VCaP (cell line): ENCODE measurements around the gene UMAD1.

Source experiments
- H3K27ac ChIP-seq: fragments of 450-650 bp; 2 replicates; pipeline ENCODE4 v1.5.1; 2017
- TF ChIP-seq, protein P1 (sequence below): fragments of 450-650 bp; conservative IDR thresholded peaks from 2 replicates; pipeline ENCODE4 v1.5.1; 2017; ENCODE audit warnings: mild to moderate bottlenecking, moderate library complexity

The UMAD1 gene

DNA sequence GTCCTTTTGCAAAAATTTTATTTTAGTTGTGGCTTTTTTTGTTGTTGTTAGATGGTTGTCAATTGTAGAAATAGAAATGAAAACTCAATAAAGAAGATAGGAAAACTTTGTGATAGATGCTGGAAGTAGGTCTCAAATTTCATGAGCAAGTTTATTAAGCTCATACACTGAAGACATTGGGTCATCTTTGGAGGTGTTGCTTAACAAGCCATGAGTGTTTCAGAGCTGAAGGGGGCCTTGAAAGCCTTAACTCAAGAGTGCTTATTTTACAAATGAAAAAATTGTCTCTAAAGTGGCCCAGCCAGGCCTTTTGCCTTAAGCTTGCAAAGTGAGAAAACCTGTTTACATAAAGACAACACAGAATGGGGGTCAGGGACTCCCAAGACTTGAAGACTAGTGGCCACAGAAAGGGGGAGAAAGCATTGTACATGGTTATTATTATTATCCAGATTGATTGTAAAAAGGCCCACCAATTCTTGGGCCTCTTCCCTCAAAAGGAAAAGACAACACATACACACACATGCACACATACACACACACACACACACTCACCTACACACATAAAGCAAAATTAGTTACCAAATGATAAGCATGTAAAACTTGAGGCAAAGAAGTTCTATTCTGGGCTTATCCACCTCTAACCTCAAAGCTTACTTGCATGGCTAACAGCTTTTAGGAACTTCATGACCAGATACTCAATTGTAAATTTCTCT lies 278.3 kb downstream of the UMAD1 start:
- TF ChIP-seq, protein P1, sequence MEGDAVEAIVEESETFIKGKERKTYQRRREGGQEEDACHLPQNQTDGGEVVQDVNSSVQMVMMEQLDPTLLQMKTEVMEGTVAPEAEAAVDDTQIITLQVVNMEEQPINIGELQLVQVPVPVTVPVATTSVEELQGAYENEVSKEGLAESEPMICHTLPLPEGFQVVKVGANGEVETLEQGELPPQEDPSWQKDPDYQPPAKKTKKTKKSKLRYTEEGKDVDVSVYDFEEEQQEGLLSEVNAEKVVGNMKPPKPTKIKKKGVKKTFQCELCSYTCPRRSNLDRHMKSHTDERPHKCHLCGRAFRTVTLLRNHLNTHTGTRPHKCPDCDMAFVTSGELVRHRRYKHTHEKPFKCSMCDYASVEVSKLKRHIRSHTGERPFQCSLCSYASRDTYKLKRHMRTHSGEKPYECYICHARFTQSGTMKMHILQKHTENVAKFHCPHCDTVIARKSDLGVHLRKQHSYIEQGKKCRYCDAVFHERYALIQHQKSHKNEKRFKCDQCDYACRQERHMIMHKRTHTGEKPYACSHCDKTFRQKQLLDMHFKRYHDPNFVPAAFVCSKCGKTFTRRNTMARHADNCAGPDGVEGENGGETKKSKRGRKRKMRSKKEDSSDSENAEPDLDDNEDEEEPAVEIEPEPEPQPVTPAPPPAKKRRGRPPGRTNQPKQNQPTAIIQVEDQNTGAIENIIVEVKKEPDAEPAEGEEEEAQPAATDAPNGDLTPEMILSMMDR, result no peak
- H3K27ac ChIP-seq, result no peak overlapping the region

DNA sequence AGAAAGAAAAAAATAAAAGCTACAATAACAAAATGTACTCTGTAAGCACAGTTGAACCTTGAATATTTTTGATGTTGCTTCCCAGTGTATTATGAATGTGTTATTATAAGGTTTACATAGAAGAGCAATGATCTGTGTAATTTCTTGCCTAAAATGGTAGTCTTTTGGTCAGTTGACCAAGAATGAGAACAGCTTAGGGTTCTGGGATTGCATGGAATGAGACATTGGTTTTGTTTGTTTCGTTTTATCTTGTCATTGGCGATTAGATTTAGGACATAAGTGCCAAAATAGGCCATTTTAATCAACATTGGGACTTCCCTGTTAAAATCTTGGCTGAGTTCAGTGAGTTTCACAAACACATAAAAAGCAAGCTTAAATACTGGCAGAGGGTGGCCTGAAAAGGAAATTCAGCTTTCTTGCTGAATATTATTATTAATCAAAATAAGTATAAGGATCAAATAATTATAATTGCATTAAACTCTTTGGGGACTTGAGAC lies 278.9 kb downstream of the UMAD1 start:
- TF ChIP-seq, protein P1, result no peak
- H3K27ac ChIP-seq, result no peak overlapping the region

DNA sequence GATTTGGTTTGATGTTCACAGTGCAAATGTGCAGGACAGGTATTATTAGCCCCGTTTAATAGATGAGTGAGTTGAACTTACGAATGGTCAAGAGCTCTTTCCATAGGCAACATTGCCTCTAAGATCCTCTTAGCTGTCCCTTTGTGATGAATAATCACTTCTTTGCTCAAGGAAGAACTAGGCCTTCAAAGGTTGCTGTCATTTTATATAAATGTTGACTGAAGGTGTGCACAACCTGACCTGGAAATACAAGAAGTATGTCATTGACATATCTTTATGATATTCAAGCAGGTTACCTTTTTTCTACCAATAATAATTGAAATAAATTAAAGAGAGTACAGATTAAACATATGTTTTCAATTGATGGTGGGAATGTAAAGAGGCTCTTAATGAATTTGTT lies 279.5 kb downstream of the UMAD1 start:
- TF ChIP-seq, protein P1, result no peak
- H3K27ac ChIP-seq, result no peak overlapping the region

DNA sequence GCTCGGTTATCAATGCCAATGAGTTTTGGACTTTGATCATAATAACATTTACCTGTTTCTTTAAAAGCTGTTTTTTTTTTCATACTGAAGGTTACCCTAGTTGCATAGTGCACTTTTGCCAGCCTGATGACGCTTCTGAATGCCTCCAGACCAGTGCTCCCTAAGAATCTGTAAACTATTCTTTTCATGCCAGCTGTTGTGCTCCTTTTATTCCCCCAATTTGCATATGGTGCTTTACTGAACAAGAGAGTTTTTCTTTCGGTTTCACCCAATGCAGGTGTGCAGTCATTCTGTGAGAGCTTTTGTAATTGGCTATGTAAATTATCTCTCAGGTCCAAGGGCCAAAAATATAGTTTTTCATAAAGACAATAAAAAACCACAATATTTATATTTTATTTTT lies 279.9 kb downstream of the UMAD1 start:
- H3K27ac ChIP-seq, result no peak overlapping the region
- TF ChIP-seq, protein P1, result no peak

DNA sequence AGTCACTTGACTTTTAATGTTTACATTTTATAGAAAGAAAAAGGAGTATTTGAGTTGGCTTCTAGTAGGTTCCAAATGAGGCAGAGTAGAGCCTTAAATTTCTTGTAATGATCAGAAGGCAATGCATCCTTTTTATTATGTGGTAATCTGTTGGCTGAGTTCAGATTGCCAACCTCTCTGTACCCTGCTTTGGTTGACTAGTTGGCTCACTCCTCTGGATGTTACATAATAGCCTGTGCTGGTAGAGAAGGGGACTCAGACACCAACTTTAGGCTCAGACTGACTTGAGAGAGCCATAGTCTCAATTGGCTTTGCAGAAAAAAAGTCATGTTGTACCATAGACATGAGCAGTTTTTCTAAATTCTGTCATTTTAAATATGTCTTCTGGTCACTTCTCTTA lies 281.3 kb downstream of the UMAD1 start:
- peak overlapping the region; percentile 52 for H3K27ac ChIP-seq
- TF ChIP-seq, protein P1, result no peak

DNA sequence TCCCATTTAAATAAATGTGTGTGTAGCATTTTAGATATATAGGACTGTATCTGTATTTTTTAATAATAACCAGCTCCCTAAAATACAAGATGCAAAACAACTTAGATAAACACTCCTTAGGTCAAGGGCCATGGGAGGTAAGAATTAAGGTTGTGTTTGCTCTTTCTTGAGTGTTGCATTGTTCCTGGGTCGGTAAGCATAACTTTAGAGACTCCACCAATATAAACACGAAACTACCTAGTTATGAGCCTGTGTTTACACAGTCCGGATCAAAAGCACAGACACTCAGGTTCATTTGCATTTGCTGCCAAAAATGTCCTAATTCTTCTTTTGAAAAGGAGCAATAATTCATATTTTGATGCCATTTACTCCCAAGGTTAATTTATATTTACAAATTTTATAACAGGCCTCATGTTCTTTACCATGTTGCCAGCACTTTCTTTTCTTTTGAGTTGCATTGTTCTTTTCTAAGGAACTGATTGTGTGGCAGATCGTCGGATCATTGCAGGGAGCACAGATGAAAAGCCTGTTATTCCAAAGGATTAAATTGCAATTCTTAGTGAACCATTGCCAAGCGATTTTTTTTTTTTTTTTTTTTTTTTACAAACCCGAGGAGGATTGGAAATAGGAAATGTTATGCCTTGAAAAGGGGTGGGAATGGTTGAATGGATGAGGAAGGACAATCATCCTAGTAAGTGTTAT lies 282.3 kb downstream of the UMAD1 start:
- TF ChIP-seq, protein P1, result no peak
- peak overlapping the region; percentile 52 for H3K27ac ChIP-seq

DNA sequence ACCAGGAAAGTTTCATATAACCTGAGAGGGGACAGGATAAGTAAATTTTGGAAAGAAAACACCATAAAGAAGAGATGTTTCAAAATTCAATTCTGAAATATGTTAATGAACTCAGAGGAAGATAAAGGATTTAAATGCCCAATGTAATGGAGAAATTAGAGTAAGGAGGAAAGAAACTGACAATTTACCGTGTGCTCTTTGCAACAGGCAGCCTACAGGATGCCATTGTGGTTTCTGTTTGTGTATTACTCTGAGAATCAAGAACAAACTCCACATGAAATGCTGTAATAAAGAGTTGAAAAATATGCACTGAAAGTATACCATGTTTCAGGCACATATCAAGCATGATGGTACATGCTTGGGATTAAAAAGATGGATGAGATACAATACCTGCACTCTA lies 283.3 kb downstream of the UMAD1 start:
- TF ChIP-seq, protein P1, result no peak
- H3K27ac ChIP-seq, result no peak overlapping the region
